GM18858 (cell line): ENCODE data around the gene CALN1.

Source experiments
- ATAC-seq: cut with Tn5 transposase; IDR thresholded peaks from one replicate; pipeline ENCODE4 v1.9.1; 2021; ENCODE audit not compliant: unreplicated experiment

CALN1 gene

DNA sequence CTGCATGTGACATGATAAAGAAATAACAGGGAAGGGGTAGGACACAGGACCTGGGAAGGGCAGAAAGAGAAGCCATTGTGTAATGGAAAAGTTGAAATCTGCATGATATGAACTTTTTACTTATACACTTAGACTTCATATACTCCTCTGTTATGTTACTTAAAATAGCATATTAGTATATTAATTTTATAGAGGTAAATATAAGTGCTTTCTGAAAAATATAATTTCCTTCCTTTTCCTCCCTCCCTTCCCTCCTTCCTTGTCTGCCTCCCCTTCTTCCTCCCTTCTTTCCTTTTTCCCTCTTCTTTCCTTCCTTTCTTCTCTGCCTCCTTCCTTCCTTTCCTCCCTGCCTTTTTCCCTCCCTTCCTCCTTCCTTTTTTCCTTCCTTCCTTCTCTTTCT is 363.7 kb downstream of the CALN1 start:
- ATAC-seq = no peak

- ATAC-seq = no peak
Observed at GRCh38 chr7:72042855-72043254, 369.3 kb downstream of the CALN1 start.

- no peak for ATAC-seq
Observed at GRCh38 chr7:72040641-72041040, 371.5 kb downstream of the CALN1 start.

DNA sequence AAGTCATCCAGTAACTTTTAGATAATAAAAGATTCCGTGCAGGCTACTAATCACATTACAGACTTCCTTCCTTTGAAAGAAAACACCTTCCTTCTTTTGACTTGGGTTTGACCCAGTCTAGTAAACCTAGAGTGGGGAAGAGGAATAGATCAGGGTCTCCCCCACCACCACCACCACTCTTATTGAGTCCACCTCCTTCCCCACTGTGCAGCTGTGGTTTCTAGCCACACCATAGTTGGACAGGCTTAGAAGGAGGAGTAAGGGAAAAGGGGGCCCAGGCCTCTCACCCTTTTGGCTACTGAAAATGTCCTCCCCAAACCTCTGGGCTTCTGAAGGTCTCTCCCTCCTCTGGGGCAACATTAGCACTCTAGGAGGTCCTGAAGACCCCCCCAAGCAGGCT is 372.7 kb downstream of the CALN1 start:
- no peak for ATAC-seq

GRCh38 chr7:72038022-72038732 is 374.0 kb downstream of the CALN1 start:
- no peak for ATAC-seq

- no peak for ATAC-seq
Observed at GRCh38 chr7:72037516-72037915, 374.6 kb downstream of the CALN1 start.

DNA sequence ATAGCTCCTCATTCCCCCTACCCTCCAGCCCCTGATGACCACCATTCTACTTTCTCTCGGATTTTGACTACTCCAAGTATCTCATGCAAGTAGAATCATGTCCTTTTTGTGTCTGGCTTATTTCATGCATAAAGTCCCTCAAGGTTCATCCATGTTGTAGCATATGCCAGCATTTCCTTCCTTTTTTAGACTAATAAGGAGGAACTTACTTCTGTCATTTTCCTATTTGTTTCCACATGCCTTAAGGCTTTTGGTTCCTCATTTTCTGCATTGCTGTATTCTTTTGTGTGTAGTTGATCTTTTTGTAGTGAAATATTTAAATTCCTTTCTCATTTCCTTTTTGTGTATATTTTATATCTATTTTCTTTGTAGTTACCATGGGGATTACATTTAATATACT is 376.9 kb downstream of the CALN1 start:
- ATAC-seq = no peak

DNA sequence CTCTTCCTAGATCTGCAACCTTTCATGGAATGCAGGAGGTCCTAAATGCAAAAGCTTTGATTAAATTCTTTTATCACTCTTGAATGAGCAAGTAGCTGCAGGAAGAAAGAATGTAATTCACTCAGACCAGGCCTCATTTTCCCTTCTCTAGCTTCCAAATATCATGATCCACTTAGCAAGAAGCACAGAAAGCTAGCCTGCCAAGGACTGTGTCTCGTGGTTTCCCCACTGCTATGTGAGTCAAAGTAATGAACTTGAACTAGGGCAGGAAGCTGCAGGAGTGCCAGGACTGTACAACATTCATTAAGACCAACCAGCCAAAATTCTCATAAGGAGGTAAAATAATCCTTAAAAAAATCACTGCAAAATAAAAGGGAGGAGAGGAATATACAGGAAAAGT is 379.2 kb downstream of the CALN1 start:
- ATAC-seq = no peak

- ATAC-seq = no peak
Observed at GRCh38 chr7:72030994-72031667, 381.0 kb downstream of the CALN1 start.

DNA sequence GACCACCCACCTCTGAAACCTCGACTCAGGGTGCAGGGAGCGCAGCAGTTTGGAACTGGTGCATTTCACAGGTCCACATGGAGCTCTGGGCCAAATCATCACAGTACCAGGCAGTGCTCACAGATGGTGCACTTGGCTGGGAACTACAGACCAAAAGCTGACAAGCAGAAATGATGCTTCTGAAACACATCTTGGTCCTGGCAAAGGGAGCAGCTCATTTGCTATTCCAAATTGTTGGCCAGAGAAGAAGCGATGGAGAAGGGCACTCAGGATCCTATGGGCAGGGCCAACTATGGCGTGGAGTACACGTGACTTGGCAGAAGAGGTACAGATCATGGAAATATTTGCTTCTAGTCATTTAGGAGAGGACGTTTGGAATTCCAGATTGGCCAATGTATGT is 383.9 kb downstream of the CALN1 start:
- no peak for ATAC-seq

GRCh38 chr7:72025381-72025960 is 386.7 kb downstream of the CALN1 start:
- ATAC-seq = no peak

- ATAC-seq = no peak
Observed at GRCh38 chr7:72023926-72024325, 388.2 kb downstream of the CALN1 start.

DNA sequence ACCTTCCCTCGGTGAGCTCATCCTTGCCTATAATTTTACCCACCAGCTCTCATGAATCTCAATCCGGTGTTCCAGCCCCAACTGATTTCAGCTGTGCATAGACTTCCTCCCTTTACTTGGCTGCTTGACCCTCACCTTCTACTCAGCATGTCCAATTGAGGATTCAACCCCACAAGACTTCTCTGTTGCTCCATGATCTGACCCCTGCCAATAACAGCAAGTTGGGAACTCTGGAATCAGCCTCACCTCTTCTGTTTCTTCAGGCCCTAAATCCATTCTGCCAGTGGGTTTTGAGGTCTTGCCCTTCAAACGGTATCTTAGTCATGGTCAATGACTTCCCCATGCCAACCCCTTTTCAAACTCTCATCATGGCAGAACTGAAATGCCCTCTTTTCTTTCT is 390.4 kb downstream of the CALN1 start:
- no peak for ATAC-seq

- no peak for ATAC-seq
Observed at GRCh38 chr7:72020311-72020710, 391.8 kb downstream of the CALN1 start.

DNA sequence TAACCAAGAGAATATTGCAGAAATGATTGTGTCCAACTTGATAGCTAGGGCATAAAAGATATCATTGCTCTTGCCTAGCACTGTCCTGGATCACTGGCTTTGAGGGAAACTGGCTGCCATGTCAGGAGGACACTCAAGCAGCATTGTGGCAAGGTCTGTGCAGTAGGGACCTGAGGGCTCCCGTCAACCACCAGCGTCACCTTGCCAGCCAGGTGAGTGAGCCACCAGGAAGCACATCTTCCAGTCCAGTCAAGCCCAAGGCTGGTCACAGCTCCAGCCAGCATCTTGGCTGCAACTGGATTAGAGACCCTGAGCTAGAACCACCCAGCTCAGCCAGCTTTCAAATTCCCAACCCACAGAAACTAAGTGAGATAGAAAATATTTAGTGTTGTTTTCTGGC is 392.7 kb downstream of the CALN1 start:
- no peak for ATAC-seq

DNA sequence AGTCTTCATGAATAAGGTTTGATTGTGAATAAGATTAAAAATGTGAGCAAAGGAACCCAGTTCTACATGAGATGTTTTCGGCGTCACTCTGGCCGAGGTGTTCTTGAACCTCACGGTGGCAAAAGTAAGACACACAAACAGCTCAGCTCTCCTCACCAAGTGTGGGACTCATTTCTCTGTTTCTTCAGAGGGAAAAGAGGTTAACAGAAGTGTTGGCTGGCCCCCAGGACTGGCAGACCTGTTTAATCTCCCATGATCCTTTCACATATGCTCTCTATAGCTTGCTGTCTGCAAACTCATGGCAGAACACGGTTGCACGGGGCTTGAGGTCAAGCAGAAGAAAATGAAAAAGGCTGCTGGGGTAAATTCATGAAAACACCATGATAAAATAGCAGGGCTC is 394.4 kb downstream of the CALN1 start:
- ATAC-seq = no peak

DNA sequence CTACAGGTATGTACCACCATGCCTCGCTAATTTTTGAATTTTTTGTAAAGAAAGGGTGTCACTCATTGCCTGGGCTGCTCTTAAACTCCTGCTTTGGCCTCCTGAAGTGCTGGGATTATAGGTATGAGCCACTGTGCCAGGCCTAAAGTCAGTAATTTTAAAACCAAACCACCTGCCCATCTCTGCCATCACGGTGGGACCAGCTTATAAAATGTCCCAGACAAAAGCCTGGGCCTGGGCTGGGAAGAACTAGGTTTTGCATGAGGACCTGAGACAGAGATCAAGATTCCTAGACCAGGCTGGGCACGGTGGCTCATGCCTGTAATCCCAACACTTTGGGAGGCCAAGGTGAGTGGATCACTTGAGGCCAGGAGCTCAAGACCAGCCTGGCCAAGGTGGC is 395.6 kb downstream of the CALN1 start:
- no peak for ATAC-seq

DNA sequence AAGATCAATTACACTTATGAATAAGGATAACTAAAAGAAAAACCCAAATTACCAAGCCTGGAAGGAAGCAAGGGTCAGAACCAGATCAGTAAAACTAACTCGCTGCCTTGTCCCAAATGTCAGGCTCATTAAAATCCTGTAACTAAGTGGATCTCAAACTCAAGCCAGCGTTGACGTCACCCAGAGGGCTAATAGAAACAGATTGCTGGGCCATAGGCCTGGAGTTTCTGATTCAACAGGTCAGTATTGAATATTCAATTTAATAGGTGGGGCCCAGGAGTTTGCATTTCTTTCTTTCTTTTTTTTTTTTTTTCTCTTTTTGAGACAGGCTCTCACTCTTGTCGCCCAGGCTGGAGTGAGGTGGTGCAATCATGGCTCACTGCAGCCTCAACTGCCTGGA is 397.0 kb downstream of the CALN1 start:
- ATAC-seq = no peak

GRCh38 chr7:72007018-72007417 is 405.1 kb downstream of the CALN1 start:
- ATAC-seq = no peak

DNA sequence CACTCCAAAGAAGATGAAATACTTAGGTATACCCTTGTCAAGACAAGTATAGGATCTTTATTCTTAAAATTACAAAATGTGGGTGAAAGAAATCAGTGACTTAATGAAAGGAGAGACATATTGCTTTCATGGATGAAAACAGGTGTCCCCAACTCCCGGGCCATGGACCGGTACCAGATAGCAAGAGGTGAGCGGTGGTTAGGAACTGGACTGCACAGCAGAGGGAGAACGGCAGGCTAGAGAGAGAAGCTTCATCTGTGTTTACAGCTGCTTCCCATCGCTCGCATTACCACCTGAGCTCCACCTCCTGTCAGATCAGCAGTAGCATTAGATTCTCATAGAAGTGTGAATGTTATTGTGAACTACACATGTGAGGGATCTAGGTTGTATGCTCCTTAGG is 408.9 kb downstream of the CALN1 start:
- ATAC-seq = no peak

GRCh38 chr7:71996141-71996540 is 416.0 kb downstream of the CALN1 start:
- no peak for ATAC-seq

- ATAC-seq = no peak
Observed at GRCh38 chr7:71995111-71995510, 417.0 kb downstream of the CALN1 start.

DNA sequence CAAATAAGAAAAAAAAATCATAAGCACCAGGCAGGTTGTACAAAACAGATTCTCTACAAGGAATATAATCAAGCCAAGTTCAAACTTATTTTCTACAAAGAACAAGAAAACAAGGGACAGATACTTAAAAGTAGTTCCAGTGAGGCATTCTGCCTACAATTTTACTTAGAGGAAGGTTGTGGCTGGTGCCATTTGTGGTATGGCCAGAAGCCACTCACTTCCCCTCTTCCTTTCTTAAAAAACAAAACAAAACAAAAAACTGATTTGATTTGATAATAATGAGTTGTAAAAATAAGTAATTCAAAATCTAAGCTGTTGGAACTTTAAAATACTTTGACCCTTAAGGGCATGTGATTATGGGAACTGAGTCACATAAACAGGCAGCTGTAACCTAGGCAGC is 420.6 kb downstream of the CALN1 start:
- ATAC-seq = no peak
